Stimulated activated CD4-positive, alpha-beta T cell treated with anti-CD3 and anti-CD28 coated beads, Interleukin-4, amount 100 ng/mL, for 24 hours (primary cell): ENCODE results near the gene PLEKHN1.

Source experiments
- DNase-seq: peaks from one replicate; pipeline ENCODE4 v3.0.0-alpha.2; 2020

The PLEKHN1 gene

GRCh38 chr1:966135-966703 is at the start of gene PLEKHN1:
PLEKHN1 (plus strand) TSS chr1:966482; CDS start chr1:966532, 50 bp downstream.
- no peak for DNase-seq

- no peak for DNase-seq
These were observed 49.2 kb upstream of the PLEKHN1 start for GRCh38 chr1:917076-917459.

GRCh38 chr1:917466-918091 is 48.7 kb upstream of the PLEKHN1 start:
- DNase-seq: no peak

GRCh38 chr1:918353-918752 is 47.9 kb upstream of the PLEKHN1 start:
- DNase-seq: no peak

GRCh38 chr1:918843-919242 is 47.4 kb upstream of the PLEKHN1 start:
- DNase-seq: no peak

- no peak for DNase-seq
These were observed 46.9 kb upstream of the PLEKHN1 start for GRCh38 chr1:919271-919872.

- no peak for DNase-seq
These were observed 46.3 kb upstream of the PLEKHN1 start for GRCh38 chr1:920010-920409.

- no peak for DNase-seq
These were observed 45.8 kb upstream of the PLEKHN1 start for GRCh38 chr1:920521-920920.

GRCh38 chr1:921011-921837 is 45.1 kb upstream of the PLEKHN1 start:
- DNase-seq: peak; percentile 35

- peak; percentile 58 for DNase-seq
These were observed 42.9 kb upstream of the PLEKHN1 start, which contains the start of gene SAMD11 for GRCh38 chr1:923131-923990. SAMD11 (plus strand) TSS chr1:923923; CDS start chr1:924432, 509 bp downstream.

- DNase-seq: no peak
These were observed 42.2 kb upstream of the PLEKHN1 start for GRCh38 chr1:923991-924655.

- no peak for DNase-seq
These were observed 41.4 kb upstream of the PLEKHN1 start for GRCh38 chr1:924656-925560.

GRCh38 chr1:925561-926421 is 40.5 kb upstream of the PLEKHN1 start:
- no peak for DNase-seq

- DNase-seq: no peak
These were observed 39.0 kb upstream of the PLEKHN1 start for GRCh38 chr1:927234-927633.

GRCh38 chr1:927748-928147 is 38.5 kb upstream of the PLEKHN1 start:
- no peak for DNase-seq

GRCh38 chr1:928825-929661 is 37.2 kb upstream of the PLEKHN1 start:
- DNase-seq: no peak

- DNase-seq: no peak
These were observed 36.3 kb upstream of the PLEKHN1 start for GRCh38 chr1:929712-930632.

GRCh38 chr1:930633-931138 is 35.6 kb upstream of the PLEKHN1 start:
- no peak for DNase-seq
